SW 1271 (cell line): ENCODE data around the gene TNFAIP2.

Source experiments
- DNase-seq, 2 experiments: peaks; one replicate each; lab custom pipeline; 2025; lab: John Stamatoyannopoulos, UW

TNFAIP2 gene

DNA sequence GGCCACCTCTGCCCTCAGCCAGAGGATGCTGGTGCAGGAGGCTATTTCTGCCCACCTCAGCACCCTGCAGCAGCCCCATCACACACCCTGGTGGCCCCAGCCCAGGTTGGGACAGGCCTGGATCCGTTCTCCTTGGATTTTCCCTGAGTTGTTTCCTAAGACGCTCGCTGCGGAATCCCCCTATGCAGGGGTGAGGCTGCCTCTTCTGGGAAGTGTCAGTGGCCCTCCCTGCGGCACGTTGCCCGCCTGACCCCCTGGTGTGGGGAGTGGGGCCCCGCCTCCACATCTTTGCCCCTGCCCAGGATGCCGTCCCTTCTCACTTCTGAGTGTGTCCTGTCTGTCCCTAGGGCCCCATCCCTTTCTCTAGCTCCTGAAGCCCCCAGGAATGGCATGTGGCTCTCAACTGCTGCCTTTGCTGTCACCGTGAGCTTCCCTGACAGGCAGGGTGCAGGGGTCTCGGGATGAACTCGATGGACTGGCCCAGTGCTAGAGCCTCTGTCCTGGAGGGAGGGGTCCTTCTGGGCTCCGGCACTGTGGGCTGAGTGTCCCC is 29.3 kb upstream of the TNFAIP2 start:
- DNase-seq = no peak

DNA sequence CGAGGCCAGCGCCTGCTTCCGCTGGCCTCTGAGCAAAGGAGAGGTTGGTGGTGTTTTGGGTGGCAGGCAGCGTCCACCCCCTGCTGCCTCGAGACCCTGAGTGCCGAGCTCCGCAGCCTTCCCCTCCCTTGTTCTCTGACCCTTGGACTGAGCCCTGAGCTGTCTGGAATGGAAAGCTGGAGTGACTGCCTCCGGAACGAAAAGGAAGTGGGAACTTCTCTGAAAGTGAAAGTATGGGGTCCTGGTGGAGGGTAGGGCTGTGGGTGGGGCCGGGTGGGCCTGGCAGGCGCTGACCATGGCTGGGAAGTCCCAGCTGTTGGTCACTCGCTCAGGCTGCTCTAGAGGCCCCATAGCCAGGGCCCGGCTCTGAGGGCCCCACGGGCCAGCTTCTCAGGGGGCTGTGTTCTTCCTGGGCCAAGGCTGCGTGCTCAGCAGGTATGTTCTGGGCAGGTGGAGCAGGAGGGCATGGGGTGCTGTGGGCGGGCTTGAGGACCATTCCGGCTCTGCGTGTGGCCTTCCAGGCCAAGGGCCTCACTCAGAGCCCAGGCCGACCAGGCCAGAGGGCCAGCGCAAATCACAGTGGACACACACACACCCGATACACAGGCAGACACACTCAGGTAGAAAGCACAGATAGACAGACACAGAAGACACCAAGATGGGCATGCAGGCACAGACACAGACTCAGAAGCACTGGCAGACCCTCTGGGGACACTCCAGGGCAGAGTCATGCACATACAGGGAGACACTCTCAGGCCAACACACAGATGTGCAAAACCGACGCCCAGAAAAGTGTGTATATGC is 28.7 kb upstream of the TNFAIP2 start, which contains the start of gene EXOC3L4:
EXOC3L4 (plus strand) TSS at position 320 of the 804 bp plus-strand sequence. CDS start 5,495 bp downstream, outside the sequence.
- DNase-seq = no peak

GRCh38 chr14:103095210-103095778 is 28.0 kb upstream of the TNFAIP2 start:
- DNase-seq = no peak

DNA sequence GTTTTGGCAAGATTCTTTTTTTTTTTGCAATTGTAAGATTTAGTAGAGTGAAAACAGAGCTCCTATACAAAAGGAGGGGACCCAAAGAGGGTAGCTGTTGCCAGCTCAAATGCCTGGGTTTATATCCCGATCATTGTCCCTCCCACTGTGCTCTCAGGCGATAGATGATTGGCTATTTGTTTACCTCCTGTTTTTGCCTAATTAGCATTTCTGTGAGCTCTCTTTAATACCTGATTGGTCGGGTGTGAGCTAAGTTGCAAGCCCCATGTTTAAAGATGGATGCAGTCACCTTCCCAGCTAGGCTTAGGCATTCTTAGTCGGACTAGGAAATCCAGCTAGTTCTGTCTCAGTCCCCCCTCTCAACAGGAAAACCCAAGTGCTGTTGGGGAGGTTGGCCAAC is 26.9 kb upstream of the TNFAIP2 start:
- no peak for DNase-seq

DNA sequence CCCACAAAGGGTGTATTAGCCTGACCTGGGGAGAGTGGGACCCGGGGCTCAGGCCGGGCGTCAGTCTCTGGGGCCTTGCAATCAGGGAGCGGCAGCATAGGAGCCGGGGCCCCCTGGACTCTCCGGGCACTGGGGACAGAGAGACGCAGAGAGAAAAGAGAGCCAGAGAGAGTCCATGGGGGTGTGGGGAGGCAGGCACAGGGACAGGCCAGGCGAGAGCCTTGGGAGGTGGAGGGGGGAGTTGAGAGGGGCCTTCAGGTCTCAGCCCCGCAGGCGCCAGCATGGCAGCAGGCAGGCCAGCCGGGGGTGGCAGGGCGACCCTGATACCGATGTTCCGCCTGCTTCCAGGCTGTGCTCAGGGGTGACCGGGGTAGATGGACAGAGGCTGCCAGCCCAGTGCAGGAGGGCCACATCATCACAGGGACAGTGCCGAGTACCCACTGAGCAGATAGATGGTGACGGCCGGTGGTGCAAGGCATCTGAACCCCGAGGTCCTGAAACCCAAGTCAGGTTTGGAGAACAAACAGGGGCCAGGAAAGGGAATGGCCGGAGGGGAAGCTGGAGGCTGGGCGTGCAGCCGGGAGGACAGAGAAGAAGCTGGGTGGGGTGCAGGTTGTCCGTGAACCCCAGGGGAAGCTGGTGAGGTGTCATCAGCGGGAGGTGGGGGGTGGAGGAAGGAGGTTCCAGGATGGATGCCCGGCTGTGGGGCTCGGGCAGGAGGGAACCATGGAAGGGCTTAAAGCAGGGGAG is 25.8 kb upstream of the TNFAIP2 start:
- no peak for DNase-seq

DNA sequence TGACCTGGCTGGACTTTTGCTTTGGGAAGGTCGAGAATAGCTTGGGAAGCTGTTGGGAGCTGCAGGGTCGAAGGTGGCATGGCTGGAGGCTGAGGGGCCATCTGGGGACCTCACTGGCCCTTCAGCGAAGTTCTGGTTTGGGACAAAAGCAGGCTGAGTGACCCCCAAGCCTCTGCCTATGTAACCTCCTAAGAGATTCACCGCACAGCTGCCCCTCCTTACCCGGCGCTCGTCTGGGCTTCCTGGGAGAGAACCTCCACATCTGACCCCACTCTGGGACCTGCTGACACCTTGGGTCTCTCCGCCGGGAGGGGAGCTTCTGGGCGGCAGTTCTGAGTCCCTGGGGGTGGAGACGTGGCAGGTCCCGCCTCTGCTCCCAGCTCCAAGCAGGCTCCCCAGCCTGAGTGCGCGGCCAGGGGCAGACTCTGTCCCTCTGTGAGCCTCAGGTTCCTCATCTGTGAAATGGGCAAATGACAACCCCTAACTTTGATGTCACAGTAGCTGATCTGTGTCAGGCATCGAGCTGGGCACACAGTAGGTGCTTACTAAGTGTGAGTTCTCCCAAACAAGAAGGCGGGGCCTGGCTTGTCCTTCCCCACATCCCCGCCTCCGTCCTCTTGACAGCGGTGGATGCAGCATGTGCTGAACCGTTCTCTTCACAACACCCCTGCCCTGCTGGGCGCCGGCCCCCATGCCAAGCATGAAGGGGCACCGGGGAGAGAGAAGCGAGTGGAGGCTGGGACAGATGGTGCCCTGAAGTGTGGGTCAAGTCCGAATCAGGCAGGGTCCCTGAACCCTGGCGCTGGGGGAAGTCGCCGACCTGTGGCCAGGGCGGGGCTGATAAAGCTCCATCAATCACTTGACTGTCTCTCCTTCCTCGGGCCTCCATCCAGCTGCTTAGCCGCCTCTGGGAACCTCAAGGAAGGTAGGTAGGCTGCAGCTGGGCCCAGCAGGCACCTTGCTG is 25.0 kb upstream of the TNFAIP2 start:
- DNase-seq = no peak

- no peak for DNase-seq
Observed at GRCh38 chr14:103099081-103099732, 24.1 kb upstream of the TNFAIP2 start.

DNA sequence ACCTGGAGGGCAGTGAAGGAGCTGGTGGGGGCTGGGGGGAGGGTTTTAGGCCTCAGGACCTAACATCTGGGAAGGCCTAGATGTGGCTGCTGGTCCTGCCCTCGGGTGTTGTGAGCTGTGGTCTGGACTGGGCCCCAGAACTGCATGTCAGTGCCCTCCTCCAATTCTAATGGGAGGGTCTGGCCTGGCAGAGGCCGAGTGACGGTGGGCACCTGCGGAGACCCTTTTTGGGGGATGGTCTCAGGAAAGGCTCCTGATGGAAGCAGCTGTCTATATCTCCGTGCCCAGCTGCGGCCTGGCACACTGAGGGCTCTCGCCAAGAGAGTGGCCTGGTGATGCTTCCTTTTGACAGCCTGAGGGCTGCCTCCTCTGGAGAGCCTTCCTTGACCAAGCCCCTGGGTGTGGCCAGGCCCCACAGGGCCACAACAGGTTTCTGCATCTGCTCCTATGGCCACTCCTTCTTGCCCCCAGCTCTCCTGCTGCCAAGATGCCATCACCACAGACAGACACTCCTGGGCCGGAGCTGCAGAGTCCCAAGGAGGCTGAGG is 23.5 kb upstream of the TNFAIP2 start:
- DNase-seq = no peak

DNA sequence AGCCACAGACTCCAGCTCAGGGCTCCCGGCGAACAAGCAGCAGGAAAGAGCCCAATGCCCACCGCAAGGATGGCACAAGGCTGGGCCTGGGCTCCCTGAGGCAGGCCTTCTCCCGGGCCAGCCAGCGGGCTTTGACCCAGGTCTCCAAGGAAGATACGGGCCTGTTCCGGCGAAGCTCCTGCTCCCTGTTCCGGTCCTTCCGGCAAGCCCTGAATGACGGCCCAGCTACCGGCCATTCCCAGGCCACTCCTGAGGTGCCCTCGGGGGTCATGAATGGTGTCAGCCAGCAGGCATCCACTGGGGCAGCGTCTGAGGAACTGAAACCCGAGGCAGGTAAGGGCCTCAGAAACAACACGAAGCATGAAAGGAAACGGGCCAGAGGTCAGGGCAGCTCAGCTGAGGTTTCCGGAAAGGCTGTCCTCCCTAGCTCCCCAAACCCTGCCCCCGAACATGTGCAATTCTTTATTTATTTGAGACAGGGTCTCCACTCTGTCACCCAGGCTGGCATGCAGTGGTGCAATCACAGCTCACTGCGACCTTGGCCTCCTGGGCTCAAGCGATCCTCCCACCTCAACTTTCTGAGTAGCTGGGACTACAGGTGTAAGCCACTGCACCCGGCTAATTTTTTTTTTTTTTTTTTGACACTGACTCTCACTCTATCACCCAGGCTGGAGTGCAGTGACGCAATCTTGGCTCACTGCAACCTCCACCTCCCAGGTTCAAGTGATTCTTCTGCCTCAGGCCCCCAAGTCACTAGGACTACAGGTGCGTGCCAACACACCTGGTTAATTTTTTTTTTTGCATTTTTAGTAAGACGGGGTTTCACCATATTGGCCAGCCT is 22.8 kb upstream of the TNFAIP2 start:
- DNase-seq = no peak

DNA sequence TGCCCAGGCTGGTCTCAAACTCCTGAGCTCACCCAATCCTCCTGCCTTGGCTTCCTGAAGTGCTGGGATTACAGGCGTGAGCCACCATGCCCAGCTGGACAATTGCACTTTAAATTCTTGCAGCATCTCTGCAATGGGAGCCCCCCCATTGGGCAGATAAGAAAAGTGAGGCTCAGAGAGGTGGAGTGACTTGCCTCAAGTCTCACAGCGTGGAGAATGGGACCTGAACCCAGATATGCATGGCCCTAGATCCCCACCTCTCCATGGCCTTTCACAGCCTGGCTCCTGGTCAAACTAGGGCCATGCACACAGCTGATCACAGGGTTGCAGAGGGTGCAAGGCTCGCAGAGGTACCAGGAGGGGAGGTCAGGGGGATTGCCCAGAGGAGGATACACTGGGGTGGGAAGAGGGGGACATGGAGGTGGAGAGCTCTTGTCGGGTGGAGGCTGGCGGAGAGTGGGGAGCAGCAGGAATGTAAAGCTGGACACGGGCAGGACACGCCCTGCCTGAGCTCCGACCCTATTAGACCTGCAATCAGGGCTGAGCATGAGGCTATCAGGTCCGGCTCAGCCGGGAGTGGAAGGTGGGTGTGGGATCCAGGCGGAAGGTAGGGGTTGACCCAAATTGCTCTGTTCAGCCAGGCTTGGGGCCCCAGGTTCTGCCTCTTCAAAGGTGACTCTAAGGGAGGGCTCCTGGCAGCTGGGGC is 21.9 kb upstream of the TNFAIP2 start:
- DNase-seq = no peak

GRCh38 chr14:103101963-103102688 is 21.1 kb upstream of the TNFAIP2 start:
- DNase-seq = no peak

DNA sequence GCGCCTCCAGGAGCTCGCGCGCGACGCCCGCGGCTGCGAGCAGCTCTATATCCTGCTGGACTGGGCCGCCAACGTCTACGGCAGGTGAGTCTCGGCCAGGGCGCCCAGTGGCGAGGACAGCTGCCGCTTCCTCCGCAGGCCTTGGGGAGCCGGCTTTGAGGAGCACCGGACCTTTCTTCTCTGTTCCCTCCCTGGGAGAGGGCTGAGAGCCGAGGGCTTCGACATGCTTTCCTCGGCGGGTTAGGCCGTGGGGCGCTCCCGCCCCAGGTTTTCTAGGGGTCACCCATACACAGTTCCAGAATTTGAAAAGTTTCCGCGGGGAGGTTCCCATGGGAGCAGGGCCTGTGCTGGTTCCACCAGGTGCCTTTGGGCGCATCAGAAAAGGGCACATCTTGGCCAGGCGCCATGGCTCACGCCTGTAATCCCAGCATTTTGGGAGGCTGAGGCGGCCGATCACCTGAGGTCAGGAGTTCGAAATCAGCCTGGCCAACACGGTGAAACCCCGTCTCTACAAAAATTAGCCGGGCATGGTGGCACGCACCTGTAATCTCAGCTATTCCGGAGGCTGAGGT is 20.5 kb upstream of the TNFAIP2 start:
- DNase-seq = no peak

DNA sequence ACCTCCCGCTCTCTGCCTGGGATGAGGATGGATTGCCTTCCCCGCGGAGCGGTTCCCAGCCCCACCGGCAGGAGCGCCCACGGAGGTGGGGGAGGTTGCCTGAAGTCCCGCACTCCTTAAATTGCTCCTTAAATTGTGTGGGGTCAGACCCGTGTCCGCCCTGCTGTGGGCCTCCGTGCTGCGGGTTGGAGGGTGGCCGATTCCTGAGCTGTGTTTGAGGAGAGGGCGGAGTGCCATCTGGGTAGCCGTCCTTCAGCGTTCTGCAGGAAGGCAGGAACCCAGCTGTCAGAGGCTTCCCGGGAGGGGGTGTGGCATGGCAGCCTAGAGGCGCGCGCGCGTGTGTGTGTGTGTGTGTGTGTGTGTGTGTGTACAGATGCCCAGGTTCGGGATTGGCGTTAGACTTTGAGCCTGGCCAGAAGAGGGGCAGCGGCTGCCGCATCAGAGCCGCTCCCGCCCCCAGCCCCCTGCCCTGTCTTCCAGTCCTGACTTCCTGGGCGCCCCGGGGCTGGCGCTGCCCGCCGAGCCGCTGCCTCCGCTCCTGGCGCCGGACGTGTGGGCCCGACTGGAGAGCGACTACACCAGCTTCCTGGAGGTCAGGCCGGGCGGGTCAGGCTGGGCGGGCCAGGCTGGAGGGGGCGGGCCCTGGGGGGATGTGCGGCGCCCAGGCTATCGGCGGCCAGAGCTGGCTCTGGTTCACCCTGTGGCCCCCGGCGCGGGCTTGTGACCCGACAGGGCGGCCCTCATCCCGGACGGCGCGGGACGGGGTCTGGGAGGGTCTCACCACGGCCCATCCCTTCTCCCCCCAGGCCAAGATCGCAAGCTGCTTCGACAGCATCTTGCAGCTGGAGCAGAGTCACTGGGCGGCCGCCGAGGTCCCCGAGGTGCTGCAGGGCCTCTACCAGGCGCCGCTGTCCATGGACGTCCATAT is 19.5 kb upstream of the TNFAIP2 start:
- peak; percentile 46 to 84 for DNase-seq

DNA sequence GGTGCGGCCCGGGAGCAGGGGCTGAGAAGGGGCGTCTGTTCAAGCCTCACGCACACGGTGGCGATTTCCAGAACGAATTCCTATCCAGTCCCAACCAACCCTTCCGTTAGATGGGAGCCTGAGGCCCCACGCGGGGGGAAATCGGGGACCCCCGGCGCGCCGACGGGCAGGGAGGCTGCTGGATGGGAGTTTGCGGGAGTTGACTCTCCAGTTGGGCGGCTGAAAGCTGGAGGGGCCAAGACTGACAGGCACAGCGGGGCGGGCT is 18.9 kb upstream of the TNFAIP2 start:
- DNase-seq = no peak

- DNase-seq = peak in 1 of 2 experiments; percentile 40
Observed at GRCh38 chr14:103104654-103105452, 18.4 kb upstream of the TNFAIP2 start.

- peak in 1 of 2 experiments; percentile 18 for DNase-seq
Observed at GRCh38 chr14:103105580-103106150, 17.6 kb upstream of the TNFAIP2 start.
